HEK293 (cell line): ENCODE data around the gene EVI5.

ENCODE experiments used
- CTCF ChIA-PET: fragments of 350-600 bp; formaldehyde crosslinking; extraction: SDS; loops from one replicate; lab custom pipeline; 2021; ENCODE audit warnings: antibody characterized with exemption; lab: Yijun Ruan, JAX
- POLR2A ChIA-PET: fragments of 300-600 bp; formaldehyde crosslinking; extraction: SDS; loops from one replicate; lab custom pipeline; 2020; ENCODE audit warnings: antibody characterized with exemption, inconsistent platforms; lab: Yijun Ruan, JAX
- H3K27ac ChIP-seq: fragments of 200-500 bp; sonication (Bioruptor generic); 2 replicates; pipeline ENCODE4 v1.5.1; 2014; ENCODE audit warnings: low read depth, low read length, control low read depth, inconsistent platforms; ENCODE audit errors: extremely low read depth
- H3K36me3 ChIP-seq, 2 experiments: fragments of 200-500 bp in 1 of 2; sonication (Bioruptor generic) in 1 of 2; 1 replicate in 1 of 2; 2 replicates in 1 of 2; pipeline ENCODE4 v1.5.1; 2014 to 2017; ENCODE audit warnings: inconsistent platforms in 2 of 2, low read length in 2 of 2; ENCODE audit not compliant: control insufficient read depth in 2 of 2, insufficient read depth in 1 of 2
- H3K4me1 ChIP-seq: fragments of 200-500 bp; sonication (Bioruptor generic); 2 replicates; pipeline ENCODE4 v1.5.1; 2014; ENCODE audit warnings: mild to moderate bottlenecking, low read length, inconsistent platforms; ENCODE audit not compliant: control insufficient read depth, insufficient read depth
- H3K4me3 ChIP-seq: 2 replicates; pipeline ENCODE4 v1.5.1; 2011; ENCODE audit warnings: low read depth, mild to moderate bottlenecking, control low read depth, low read length, moderate library complexity
- H3K9me3 ChIP-seq: fragments of 200-500 bp; sonication (Bioruptor generic); 2 replicates; pipeline ENCODE4 v1.5.1; 2014; ENCODE audit warnings: low read depth, low read length, inconsistent platforms; ENCODE audit not compliant: control insufficient read depth, insufficient read depth
- FEZF1 ChIP-seq: fragments of 450-650 bp; formaldehyde crosslinking; IDR thresholded peaks from 2 replicates; pipeline ENCODE4 v1.5.1; 2016; ENCODE audit warnings: missing biosample characterization, missing genetic modification characterization
- HOXD13 ChIP-seq: sonication (generic); formaldehyde crosslinking; IDR thresholded peaks from 2 replicates; pipeline ENCODE4 v1.8.0; 2022; ENCODE audit warnings: missing genetic modification reagents, borderline replicate concordance
- SCRT1 ChIP-seq: fragments of 450-650 bp; formaldehyde crosslinking; IDR thresholded peaks from 2 replicates; pipeline ENCODE4 v1.5.1; 2016; ENCODE audit warnings: missing biosample characterization, missing genetic modification characterization, borderline replicate concordance
- YY1 ChIP-seq: fragments of 450-650 bp; formaldehyde crosslinking; IDR thresholded peaks from 2 replicates; pipeline ENCODE4 v1.5.1; 2018; ENCODE audit warnings: missing biosample characterization, missing genetic modification characterization
- ZEB2 ChIP-seq: fragments of 450-650 bp; formaldehyde crosslinking; IDR thresholded peaks from 2 replicates; pipeline ENCODE4 v1.5.1; 2016; ENCODE audit warnings: missing biosample characterization, missing genetic modification characterization
- ZFP37 ChIP-seq: fragments of 450-650 bp; formaldehyde crosslinking; IDR thresholded peaks from 2 replicates; pipeline ENCODE4 v1.5.1; 2016; ENCODE audit warnings: missing biosample characterization, missing genetic modification characterization
- ZFP41 ChIP-seq: fragments of 450-650 bp; formaldehyde crosslinking; IDR thresholded peaks from 2 replicates; pipeline ENCODE4 v1.5.1; 2016; ENCODE audit warnings: missing biosample characterization, missing genetic modification characterization, borderline replicate concordance
- ZNF146 ChIP-seq: fragments of 450-650 bp; formaldehyde crosslinking; IDR thresholded peaks from 2 replicates; pipeline ENCODE4 v1.5.1; 2016; ENCODE audit warnings: missing biosample characterization, missing genetic modification characterization
- ZNF155 ChIP-seq: fragments of 450-650 bp; formaldehyde crosslinking; IDR thresholded peaks from 2 replicates; pipeline ENCODE4 v1.5.1; 2016; ENCODE audit warnings: missing biosample characterization, missing genetic modification characterization
- ZNF2 ChIP-seq: fragments of 450-650 bp; formaldehyde crosslinking; IDR thresholded peaks from 2 replicates; pipeline ENCODE4 v1.5.1; 2016; ENCODE audit warnings: missing biosample characterization, missing genetic modification characterization
- ZNF221 ChIP-seq: fragments of 450-650 bp; formaldehyde crosslinking; IDR thresholded peaks from 2 replicates; pipeline ENCODE4 v1.5.1; 2017; ENCODE audit warnings: missing biosample characterization, missing genetic modification characterization, borderline replicate concordance
- ZNF23 ChIP-seq: fragments of 450-650 bp; formaldehyde crosslinking; IDR thresholded peaks from 2 replicates; pipeline ENCODE4 v1.5.1; 2016; ENCODE audit warnings: missing biosample characterization, missing genetic modification characterization, borderline replicate concordance
- ZNF274 ChIP-seq, 2 experiments: fragments of 200-500 bp in 1 of 2; fragments of 450-650 bp in 1 of 2; sonication (Bioruptor generic) in 1 of 2; formaldehyde crosslinking in 1 of 2; IDR thresholded peaks; 2 replicates each; pipeline versions ENCODE4 v1.5.1 to v1.6.1; 2014 to 2016; ENCODE audit warnings: borderline replicate concordance in 1 of 2, inconsistent platforms in 1 of 2, low read length in 1 of 2, missing biosample characterization in 1 of 2, missing genetic modification characterization in 1 of 2
- ZNF777 ChIP-seq: fragments of 450-650 bp; formaldehyde crosslinking; IDR thresholded peaks from 2 replicates; pipeline ENCODE4 v1.5.1; 2017; ENCODE audit warnings: missing biosample characterization, missing genetic modification characterization, borderline replicate concordance
- TF ChIP-seq, protein P1 (sequence below): fragments of 450-650 bp; formaldehyde crosslinking; IDR thresholded peaks from 2 replicates; pipeline ENCODE4 v1.5.0; 2017; ENCODE audit warnings: missing biosample characterization, missing genetic modification characterization, borderline replicate concordance
- TF ChIP-seq, protein P2 (sequence below): fragments of 450-650 bp; formaldehyde crosslinking; IDR thresholded peaks from 2 replicates; pipeline ENCODE4 v1.5.1; 2016; ENCODE audit warnings: missing biosample characterization, missing genetic modification characterization
- TF ChIP-seq, protein P3 (sequence below): fragments of 450-650 bp; formaldehyde crosslinking; IDR thresholded peaks from 2 replicates; pipeline ENCODE4 v1.5.1; 2016; ENCODE audit warnings: missing biosample characterization, missing genetic modification characterization
- TF ChIP-seq, protein P4 (sequence below): fragments of 450-650 bp; formaldehyde crosslinking; IDR thresholded peaks from 2 replicates; pipeline ENCODE4 v1.5.1; 2017; ENCODE audit warnings: missing biosample characterization, mild to moderate bottlenecking, missing genetic modification characterization, moderate library complexity
- TF ChIP-seq, protein P5 (sequence below): fragments of 450-650 bp; formaldehyde crosslinking; IDR thresholded peaks from 2 replicates; pipeline ENCODE4 v1.5.1; 2016; ENCODE audit warnings: missing biosample characterization, missing genetic modification characterization
- TF ChIP-seq, protein P6 (sequence below): fragments of 450-650 bp; formaldehyde crosslinking; optimal IDR thresholded peaks from 2 replicates; pipeline ENCODE3; 2016; ENCODE audit warnings: missing biosample characterization, mild to moderate bottlenecking, missing genetic modification characterization

Gene EVI5

DNA sequence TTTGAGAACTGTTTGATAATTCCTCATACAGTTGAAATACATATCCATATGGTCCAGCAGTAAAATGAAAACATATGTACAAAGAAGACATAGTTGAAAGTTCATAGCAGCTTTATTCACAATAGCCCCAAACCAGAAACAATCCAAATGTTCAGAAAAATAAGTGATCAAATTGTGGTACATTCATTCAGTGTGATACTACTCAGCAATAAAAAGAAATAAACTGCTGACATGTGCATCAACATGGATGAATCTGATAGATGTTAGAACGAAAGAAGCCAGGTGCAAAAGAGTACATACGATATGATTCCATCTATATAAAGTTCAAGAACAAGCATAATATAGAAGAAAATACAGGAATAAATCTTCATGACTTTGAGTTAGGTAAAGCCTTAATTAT lies 77.2 kb downstream of the EVI5 start:
- TF ChIP-seq ZNF146 (tag by site-specific recombination) (no peak), HOXD13 (no peak), ZNF221 (no peak), SCRT1 (tag by site-specific recombination) (no peak), YY1 (no peak), ZNF274 (IDR thresholded peaks at IDR 0.05; ENCODE audit: low read length) (no peak), ZNF274 (tag by site-specific recombination; IDR thresholded peaks at IDR 0.05; ENCODE audit: borderline replicate concordance) (no peak), ZNF2 (no peak), ZFP37 (tag by site-specific recombination) (no peak), ZNF23 (tag by site-specific recombination) (no peak), ZEB2 (tag by site-specific recombination) (no peak), ZNF155 (no peak), ZNF777 (tag by site-specific recombination) (no peak), ZFP41 (no peak)
- TF ChIP-seq, protein P1, sequence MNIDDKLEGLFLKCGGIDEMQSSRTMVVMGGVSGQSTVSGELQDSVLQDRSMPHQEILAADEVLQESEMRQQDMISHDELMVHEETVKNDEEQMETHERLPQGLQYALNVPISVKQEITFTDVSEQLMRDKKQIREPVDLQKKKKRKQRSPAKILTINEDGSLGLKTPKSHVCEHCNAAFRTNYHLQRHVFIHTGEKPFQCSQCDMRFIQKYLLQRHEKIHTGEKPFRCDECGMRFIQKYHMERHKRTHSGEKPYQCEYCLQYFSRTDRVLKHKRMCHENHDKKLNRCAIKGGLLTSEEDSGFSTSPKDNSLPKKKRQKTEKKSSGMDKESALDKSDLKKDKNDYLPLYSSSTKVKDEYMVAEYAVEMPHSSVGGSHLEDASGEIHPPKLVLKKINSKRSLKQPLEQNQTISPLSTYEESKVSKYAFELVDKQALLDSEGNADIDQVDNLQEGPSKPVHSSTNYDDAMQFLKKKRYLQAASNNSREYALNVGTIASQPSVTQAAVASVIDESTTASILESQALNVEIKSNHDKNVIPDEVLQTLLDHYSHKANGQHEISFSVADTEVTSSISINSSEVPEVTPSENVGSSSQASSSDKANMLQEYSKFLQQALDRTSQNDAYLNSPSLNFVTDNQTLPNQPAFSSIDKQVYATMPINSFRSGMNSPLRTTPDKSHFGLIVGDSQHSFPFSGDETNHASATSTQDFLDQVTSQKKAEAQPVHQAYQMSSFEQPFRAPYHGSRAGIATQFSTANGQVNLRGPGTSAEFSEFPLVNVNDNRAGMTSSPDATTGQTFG (tag by site-specific recombination), result no peak
- TF ChIP-seq, protein P2, sequence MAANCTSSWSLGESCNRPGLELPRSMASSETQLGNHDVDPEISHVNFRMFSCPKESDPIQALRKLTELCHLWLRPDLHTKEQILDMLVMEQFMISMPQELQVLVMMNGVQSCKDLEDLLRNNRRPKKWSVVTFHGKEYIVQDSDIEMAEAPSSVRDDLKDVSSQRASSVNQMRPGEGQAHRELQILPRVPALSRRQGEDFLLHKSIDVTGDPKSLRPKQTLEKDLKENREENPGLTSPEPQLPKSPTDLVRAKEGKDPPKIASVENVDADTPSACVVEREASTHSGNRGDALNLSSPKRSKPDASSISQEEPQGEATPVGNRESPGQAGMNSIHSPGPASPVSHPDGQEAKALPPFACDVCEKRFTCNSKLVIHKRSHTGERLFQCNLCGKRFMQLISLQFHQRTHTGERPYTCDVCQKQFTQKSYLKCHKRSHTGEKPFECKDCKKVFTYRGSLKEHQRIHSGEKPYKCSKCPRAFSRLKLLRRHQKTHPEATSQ (tag by site-specific recombination), result no peak
- TF ChIP-seq, protein P3, sequence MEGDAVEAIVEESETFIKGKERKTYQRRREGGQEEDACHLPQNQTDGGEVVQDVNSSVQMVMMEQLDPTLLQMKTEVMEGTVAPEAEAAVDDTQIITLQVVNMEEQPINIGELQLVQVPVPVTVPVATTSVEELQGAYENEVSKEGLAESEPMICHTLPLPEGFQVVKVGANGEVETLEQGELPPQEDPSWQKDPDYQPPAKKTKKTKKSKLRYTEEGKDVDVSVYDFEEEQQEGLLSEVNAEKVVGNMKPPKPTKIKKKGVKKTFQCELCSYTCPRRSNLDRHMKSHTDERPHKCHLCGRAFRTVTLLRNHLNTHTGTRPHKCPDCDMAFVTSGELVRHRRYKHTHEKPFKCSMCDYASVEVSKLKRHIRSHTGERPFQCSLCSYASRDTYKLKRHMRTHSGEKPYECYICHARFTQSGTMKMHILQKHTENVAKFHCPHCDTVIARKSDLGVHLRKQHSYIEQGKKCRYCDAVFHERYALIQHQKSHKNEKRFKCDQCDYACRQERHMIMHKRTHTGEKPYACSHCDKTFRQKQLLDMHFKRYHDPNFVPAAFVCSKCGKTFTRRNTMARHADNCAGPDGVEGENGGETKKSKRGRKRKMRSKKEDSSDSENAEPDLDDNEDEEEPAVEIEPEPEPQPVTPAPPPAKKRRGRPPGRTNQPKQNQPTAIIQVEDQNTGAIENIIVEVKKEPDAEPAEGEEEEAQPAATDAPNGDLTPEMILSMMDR (tag by site-specific recombination), result no peak
- TF ChIP-seq, protein P4, sequence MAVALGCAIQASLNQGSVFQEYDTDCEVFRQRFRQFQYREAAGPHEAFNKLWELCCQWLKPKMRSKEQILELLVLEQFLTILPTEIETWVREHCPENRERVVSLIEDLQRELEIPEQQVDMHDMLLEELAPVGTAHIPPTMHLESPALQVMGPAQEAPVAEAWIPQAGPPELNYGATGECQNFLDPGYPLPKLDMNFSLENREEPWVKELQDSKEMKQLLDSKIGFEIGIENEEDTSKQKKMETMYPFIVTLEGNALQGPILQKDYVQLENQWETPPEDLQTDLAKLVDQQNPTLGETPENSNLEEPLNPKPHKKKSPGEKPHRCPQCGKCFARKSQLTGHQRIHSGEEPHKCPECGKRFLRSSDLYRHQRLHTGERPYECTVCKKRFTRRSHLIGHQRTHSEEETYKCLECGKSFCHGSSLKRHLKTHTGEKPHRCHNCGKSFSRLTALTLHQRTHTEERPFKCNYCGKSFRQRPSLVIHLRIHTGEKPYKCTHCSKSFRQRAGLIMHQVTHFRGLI, result no peak
- TF ChIP-seq, protein P5, sequence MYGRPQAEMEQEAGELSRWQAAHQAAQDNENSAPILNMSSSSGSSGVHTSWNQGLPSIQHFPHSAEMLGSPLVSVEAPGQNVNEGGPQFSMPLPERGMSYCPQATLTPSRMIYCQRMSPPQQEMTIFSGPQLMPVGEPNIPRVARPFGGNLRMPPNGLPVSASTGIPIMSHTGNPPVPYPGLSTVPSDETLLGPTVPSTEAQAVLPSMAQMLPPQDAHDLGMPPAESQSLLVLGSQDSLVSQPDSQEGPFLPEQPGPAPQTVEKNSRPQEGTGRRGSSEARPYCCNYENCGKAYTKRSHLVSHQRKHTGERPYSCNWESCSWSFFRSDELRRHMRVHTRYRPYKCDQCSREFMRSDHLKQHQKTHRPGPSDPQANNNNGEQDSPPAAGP, result no peak
- TF ChIP-seq, all 188 proteins: peak for 0
- ChIA-PET POLR2A (no interaction called here), CTCF (no interaction called here)

DNA sequence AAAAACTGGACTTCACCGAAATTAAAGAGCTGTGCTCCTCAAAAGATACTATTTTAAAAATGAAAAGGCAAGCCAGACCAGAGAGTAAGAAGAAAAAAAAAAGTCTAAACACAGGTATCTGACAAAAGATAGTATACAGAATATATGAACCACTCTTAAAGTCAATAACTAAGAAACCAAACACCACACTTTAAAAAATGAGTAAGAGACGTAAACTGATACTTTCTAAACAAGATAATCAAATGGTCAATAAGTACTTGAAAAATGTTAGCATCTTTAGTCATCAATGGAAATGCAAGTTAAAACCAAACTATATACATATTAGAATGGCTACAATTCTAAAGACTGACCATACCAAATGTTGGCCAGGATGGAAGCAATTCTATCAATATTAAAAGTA lies 77.6 kb downstream of the EVI5 start:
- H3K4me1 ChIP-seq, result peaks cover 27% of the 10 kb centered on the region
- CTCF ChIA-PET, result no interaction called here
- TF ChIP-seq FEZF1, result peak; percentile 41
- TF ChIP-seq, protein P6, sequence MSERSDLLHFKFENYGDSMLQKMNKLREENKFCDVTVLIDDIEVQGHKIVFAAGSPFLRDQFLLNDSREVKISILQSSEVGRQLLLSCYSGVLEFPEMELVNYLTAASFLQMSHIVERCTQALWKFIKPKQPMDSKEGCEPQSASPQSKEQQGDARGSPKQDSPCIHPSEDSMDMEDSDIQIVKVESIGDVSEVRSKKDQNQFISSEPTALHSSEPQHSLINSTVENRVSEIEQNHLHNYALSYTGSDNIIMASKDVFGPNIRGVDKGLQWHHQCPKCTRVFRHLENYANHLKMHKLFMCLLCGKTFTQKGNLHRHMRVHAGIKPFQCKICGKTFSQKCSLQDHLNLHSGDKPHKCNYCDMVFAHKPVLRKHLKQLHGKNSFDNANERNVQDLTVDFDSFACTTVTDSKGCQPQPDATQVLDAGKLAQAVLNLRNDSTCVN (tag by site-specific recombination), result no peak
- TF ChIP-seq, all 188 proteins: peak for 1
- POLR2A ChIA-PET, result no interaction called here
- H3K9me3 ChIP-seq, result no peaks in the 10 kb centered on the region
- H3K4me3 ChIP-seq, result no peak overlapping the region
- H3K36me3 ChIP-seq, result no peaks in the 10 kb centered on the region
- H3K27ac ChIP-seq, result no peak overlapping the region

More for the DNA sequence above, 77.2 kb downstream of the EVI5 start:
- H3K4me3 ChIP-seq, result no peak overlapping the region
- no peaks in the 10 kb centered on the region for H3K36me3 ChIP-seq
- peaks cover 27% of the 10 kb centered on the region for H3K4me1 ChIP-seq
- H3K27ac ChIP-seq, result no peak overlapping the region
- H3K9me3 ChIP-seq, result no peaks in the 10 kb centered on the region
